ENCODE results near the gene TSC22D2.

DNA sequence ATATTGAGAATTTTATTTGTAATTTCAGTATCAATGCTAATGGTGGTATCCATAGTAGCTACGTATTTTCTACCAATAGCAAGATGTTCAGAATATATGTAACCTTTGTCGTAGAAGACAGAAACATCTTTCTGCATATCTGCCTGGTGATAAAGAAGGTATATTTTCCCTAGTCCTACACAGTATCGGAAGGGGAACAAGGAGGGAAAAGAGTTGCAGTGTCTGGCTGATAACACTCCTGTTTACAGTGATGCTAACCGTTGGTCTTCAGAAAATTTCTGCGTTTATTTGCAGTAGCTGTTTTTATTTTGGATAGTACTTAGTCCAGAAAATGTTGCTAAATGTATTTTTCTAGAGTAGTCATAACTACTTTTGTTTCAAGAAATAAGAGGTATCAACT is 25.2 kb downstream of the TSC22D2 start:
- TF ChIP-seq, protein P1, sequence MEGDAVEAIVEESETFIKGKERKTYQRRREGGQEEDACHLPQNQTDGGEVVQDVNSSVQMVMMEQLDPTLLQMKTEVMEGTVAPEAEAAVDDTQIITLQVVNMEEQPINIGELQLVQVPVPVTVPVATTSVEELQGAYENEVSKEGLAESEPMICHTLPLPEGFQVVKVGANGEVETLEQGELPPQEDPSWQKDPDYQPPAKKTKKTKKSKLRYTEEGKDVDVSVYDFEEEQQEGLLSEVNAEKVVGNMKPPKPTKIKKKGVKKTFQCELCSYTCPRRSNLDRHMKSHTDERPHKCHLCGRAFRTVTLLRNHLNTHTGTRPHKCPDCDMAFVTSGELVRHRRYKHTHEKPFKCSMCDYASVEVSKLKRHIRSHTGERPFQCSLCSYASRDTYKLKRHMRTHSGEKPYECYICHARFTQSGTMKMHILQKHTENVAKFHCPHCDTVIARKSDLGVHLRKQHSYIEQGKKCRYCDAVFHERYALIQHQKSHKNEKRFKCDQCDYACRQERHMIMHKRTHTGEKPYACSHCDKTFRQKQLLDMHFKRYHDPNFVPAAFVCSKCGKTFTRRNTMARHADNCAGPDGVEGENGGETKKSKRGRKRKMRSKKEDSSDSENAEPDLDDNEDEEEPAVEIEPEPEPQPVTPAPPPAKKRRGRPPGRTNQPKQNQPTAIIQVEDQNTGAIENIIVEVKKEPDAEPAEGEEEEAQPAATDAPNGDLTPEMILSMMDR (IDR thresholded peaks at IDR 0.05; ENCODE audit: insufficient read depth, low read depth, low read length): no peak
- no peak for TF ChIP-seq EZH2 (IDR thresholded peaks at IDR 0.05; ENCODE audit: insufficient read depth, low read length)
